GM19467 (cell line): ENCODE data around the gene APMAP.

Experiments used
- ATAC-seq: cut with Tn5 transposase; IDR thresholded peaks from one replicate; pipeline ENCODE4 v1.9.1; 2021; ENCODE audit warnings: mild to moderate bottlenecking, moderate library complexity; ENCODE audit not compliant: unreplicated experiment

Gene APMAP

GRCh38 chr20:24970030-24970553 lies 22.5 kb downstream of the APMAP start:
- no peak for ATAC-seq

- ATAC-seq = no peak
Measured at GRCh38 chr20:24969186-24970029, 23.1 kb downstream of the APMAP start.

- no peak for ATAC-seq
Measured at GRCh38 chr20:24968278-24968800, 24.2 kb downstream of the APMAP start.

GRCh38 chr20:24966317-24967012 lies 26.1 kb downstream of the APMAP start:
- ATAC-seq = no peak

- ATAC-seq = no peak
Measured at GRCh38 chr20:24965065-24965919, 27.3 kb downstream of the APMAP start.

- no peak for ATAC-seq
Measured at GRCh38 chr20:24964506-24964840, 28.1 kb downstream of the APMAP start.

- no peak for ATAC-seq
Measured at GRCh38 chr20:24963672-24964505, 28.7 kb downstream of the APMAP start.

- no peak for ATAC-seq
Measured at GRCh38 chr20:24962510-24962909, 30.0 kb downstream of the APMAP start.

- ATAC-seq = no peak
Measured at GRCh38 chr20:24962182-24962492, 30.4 kb downstream of the APMAP start.

GRCh38 chr20:24961384-24962181 lies 31.0 kb downstream of the APMAP start:
- ATAC-seq = no peak

GRCh38 chr20:24960861-24961260 lies 31.7 kb downstream of the APMAP start:
- no peak for ATAC-seq

GRCh38 chr20:24960302-24960801 lies 32.2 kb downstream of the APMAP start:
- ATAC-seq = no peak

GRCh38 chr20:24959591-24960301 lies 32.8 kb downstream of the APMAP start:
- ATAC-seq = no peak

- ATAC-seq = no peak
Measured at GRCh38 chr20:24958506-24959385, 33.8 kb downstream of the APMAP start.

GRCh38 chr20:24957326-24958016 lies 35.1 kb downstream of the APMAP start:
- no peak for ATAC-seq

- no peak for ATAC-seq
Measured at GRCh38 chr20:24956001-24956841, 36.3 kb downstream of the APMAP start.
